22Rv1 (cell line): ENCODE data around the gene CCER1.

Experiments used
- ZFX ChIP-seq: fragments of 450-650 bp; IDR thresholded peaks from 2 replicates; pipeline ENCODE4 v1.6.1; 2017; ENCODE audit warnings: antibody characterized with exemption, borderline replicate concordance
- TF ChIP-seq, protein P1 (sequence below): fragments of 450-650 bp; IDR thresholded peaks from 2 replicates; pipeline ENCODE4 v1.5.1; 2017; ENCODE audit warnings: mild to moderate bottlenecking

DNA sequence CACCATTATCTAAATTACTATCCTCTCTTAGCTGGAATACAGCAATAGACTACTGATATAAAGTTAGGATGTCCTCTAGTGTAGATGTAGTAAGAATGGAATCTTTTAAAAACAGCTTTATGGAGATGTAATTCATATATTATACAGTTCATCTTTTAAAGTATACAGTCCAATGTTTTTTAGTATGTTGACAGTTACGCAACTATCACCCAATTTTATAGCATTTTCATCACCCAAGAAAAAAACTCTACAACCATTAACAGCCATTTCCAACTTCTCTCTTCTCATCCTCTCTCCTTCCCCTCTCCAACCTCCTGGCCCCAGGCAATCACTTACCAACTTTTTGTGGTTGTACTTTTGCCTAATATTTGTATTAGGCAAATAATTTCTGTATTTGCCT, 27.2 kb upstream of the CCER1 start:
- TF ChIP-seq, protein P1, sequence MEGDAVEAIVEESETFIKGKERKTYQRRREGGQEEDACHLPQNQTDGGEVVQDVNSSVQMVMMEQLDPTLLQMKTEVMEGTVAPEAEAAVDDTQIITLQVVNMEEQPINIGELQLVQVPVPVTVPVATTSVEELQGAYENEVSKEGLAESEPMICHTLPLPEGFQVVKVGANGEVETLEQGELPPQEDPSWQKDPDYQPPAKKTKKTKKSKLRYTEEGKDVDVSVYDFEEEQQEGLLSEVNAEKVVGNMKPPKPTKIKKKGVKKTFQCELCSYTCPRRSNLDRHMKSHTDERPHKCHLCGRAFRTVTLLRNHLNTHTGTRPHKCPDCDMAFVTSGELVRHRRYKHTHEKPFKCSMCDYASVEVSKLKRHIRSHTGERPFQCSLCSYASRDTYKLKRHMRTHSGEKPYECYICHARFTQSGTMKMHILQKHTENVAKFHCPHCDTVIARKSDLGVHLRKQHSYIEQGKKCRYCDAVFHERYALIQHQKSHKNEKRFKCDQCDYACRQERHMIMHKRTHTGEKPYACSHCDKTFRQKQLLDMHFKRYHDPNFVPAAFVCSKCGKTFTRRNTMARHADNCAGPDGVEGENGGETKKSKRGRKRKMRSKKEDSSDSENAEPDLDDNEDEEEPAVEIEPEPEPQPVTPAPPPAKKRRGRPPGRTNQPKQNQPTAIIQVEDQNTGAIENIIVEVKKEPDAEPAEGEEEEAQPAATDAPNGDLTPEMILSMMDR, result no peak
- no peak for TF ChIP-seq ZFX
